ENCODE measurements around the gene NUPR1. TPM values are rescaled to one million over a fixed set of nuclear protein-coding genes. Genes with fewer than 3 reads are reported as not detected.

NUPR1 gene
- polyA plus RNA-seq, 1 of the 3 experiments (the other 2 are of a cell fraction): 0.61 TPM

DNA sequence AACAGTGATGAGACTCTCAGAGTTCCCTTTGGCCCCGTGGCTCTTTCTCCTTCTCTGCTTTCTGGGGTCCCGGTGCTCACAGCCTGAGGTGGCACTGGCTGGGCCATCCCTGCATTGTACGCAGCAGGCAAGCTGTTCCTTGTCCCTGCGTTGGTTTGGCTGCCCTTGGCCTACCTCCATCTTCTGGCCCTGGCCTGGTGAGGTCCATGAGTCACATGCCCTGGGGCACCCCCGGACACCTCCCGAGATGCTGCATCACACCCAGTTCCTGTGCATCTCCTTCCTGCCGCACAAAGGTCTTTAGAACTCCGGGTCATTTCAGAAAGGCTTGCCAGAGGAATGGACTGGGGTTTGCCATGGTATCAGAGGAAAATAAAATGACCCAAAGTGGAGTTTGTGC lies 48.6 kb upstream of the NUPR1 start:
- no peak for TF ChIP-seq SIN3A (IDR thresholded peaks at IDR 0.05; ENCODE audit: borderline replicate concordance, low read depth, low read length)
- ChIA-PET CTCF (no interaction called here), POLR2A (no interaction called here)
- no peak overlapping the region for H3K27ac ChIP-seq (ENCODE audit: low read depth in 2 of 2, low read length in 1 of 2)
- no peaks in the 10 kb centered on the region for H3K27me3 ChIP-seq (ENCODE audit: insufficient read depth)
- H3K79me2 ChIP-seq (ENCODE audit: insufficient read depth): no peaks in the 10 kb centered on the region
- H3K9ac ChIP-seq: no peak overlapping the region
- no peaks in the 10 kb centered on the region for H3K9me3 ChIP-seq
- H2AFZ ChIP-seq (ENCODE audit: low read depth): no peak overlapping the region
- H4K20me1 ChIP-seq (ENCODE audit: insufficient read depth): no peaks in the 10 kb centered on the region
- WGBS (ENCODE audit: low lambda C conversion rate): 48% methylated on average over 3 of the region's 8 CpGs
- H3K9me2 ChIP-seq: no peaks in the 10 kb centered on the region
- DNase-seq: no peak
- H3K4me3 ChIP-seq (ENCODE audit: low read depth in 2 of 2, low read length in 1 of 2): no peak overlapping the region
- no peaks in the 10 kb centered on the region for H3F3A ChIP-seq (replicated peaks; ENCODE audit: insufficient read depth)
- H3K4me1 ChIP-seq (ENCODE audit: control insufficient read depth in 1 of 2, insufficient read depth in 2 of 2, low read depth in 1 of 2, low read length in 1 of 2): no peaks in the 10 kb centered on the region
- H3K36me3 ChIP-seq (replicated peaks in 1 of 2; ENCODE audit: control insufficient read depth in 1 of 2, insufficient read depth in 2 of 2, low read length in 1 of 2): peaks cover 0 to 8% of the 10 kb centered on the region in 2 experiments
- no peak overlapping the region for H3K4me2 ChIP-seq

DNA sequence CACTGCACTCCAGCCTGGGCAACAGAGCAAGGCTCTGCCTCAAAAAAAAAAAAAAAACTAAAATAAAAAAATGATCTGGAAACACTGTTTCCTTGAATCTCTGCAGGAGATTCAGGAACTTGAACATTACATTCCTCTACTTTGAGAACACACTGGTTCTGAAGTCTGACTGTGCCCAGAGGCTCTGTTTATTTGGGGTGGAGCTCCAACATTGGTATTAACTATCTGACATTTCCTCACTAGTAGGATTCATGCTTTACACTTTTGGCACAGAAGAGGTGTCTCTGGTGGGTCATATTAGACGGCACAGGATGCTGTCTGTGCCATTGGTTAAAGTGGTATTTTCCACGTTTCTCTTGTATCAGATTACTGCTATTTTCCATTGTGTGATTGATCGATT lies 47.7 kb upstream of the NUPR1 start:
- Histone ChIP-seq H3K4me1 (ENCODE audit: control insufficient read depth in 1 of 2, insufficient read depth in 2 of 2, low read depth in 1 of 2, low read length in 1 of 2) (no peaks in the 10 kb centered on the region), H3K79me2 (ENCODE audit: insufficient read depth) (no peaks in the 10 kb centered on the region), H2AFZ (ENCODE audit: low read depth) (no peak overlapping the region), H3K27me3 (ENCODE audit: insufficient read depth) (no peaks in the 10 kb centered on the region), H3K4me3 (ENCODE audit: low read depth in 2 of 2, low read length in 1 of 2) (no peak overlapping the region), H3K4me2 (no peak overlapping the region), H3K9me3 (no peaks in the 10 kb centered on the region), H4K20me1 (ENCODE audit: insufficient read depth) (no peaks in the 10 kb centered on the region), H3K9me2 (no peaks in the 10 kb centered on the region), H3K36me3 (replicated peaks in 1 of 2; ENCODE audit: control insufficient read depth in 1 of 2, insufficient read depth in 2 of 2, low read length in 1 of 2) (peaks cover 0 to 8% of the 10 kb centered on the region in 2 experiments), H3K9ac (no peak overlapping the region), H3F3A (replicated peaks; ENCODE audit: insufficient read depth) (no peaks in the 10 kb centered on the region), H3K27ac (ENCODE audit: low read depth in 2 of 2, low read length in 1 of 2) (no peak overlapping the region)
- CTCF ChIA-PET: interaction anchor here (1.3 kb wide), 1 partner anchor 13 kb away, joined by 3 read pairs; no protein-coding TSS in a partner anchor
- no peak for TF ChIP-seq RFX5 (IDR thresholded peaks at IDR 0.05; ENCODE audit: low read length)
- TF ChIP-seq RAD21 (IDR thresholded peaks at IDR 0.05; ENCODE audit: low read length): no peak
- TF ChIP-seq, protein P1, sequence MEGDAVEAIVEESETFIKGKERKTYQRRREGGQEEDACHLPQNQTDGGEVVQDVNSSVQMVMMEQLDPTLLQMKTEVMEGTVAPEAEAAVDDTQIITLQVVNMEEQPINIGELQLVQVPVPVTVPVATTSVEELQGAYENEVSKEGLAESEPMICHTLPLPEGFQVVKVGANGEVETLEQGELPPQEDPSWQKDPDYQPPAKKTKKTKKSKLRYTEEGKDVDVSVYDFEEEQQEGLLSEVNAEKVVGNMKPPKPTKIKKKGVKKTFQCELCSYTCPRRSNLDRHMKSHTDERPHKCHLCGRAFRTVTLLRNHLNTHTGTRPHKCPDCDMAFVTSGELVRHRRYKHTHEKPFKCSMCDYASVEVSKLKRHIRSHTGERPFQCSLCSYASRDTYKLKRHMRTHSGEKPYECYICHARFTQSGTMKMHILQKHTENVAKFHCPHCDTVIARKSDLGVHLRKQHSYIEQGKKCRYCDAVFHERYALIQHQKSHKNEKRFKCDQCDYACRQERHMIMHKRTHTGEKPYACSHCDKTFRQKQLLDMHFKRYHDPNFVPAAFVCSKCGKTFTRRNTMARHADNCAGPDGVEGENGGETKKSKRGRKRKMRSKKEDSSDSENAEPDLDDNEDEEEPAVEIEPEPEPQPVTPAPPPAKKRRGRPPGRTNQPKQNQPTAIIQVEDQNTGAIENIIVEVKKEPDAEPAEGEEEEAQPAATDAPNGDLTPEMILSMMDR (IDR thresholded peaks at IDR 0.05): no peak
- TF ChIP-seq YY1 (IDR thresholded peaks at IDR 0.05; ENCODE audit: low read depth): no peak
- TF ChIP-seq EZH2phosphoT487 (IDR thresholded peaks at IDR 0.05; ENCODE audit: borderline replicate concordance, low read depth): no peak
- DNase-seq: no peak
- WGBS (ENCODE audit: low lambda C conversion rate): 80% methylated on average over 3 of the region's 3 CpGs
- POLR2A ChIA-PET: no interaction called here

DNA sequence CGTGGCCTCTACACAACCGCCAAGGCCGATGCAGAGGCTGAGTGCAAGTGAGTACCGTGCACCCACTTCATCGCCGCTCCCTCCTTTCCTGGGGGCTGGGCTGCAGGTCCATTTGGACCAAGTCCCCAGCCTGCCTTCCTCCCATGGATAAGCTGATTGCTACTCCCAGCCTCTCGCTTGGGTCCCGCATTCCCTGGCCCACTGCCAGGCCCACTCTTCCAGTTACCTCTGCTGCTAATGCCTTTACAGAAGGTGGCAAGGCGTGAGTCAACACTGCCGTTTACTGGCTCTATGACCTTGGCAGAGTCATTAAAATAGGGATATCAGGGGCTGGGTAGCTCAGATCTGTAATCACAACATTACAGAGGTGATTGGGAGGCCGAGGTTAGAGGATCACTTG lies 46.9 kb upstream of the NUPR1 start:
- H3K9me3 ChIP-seq: no peaks in the 10 kb centered on the region
- H3K27me3 ChIP-seq (ENCODE audit: insufficient read depth): no peaks in the 10 kb centered on the region
- no peaks in the 10 kb centered on the region for H3K9me2 ChIP-seq
- no peaks in the 10 kb centered on the region for H3K4me1 ChIP-seq (ENCODE audit: control insufficient read depth in 1 of 2, insufficient read depth in 2 of 2, low read depth in 1 of 2, low read length in 1 of 2)
- no peaks in the 10 kb centered on the region for H4K20me1 ChIP-seq (ENCODE audit: insufficient read depth)
- H2AFZ ChIP-seq (ENCODE audit: low read depth): no peak overlapping the region
- no peak overlapping the region for H3K27ac ChIP-seq (ENCODE audit: low read depth in 2 of 2, low read length in 1 of 2)
- H3K36me3 ChIP-seq (replicated peaks in 1 of 2; ENCODE audit: control insufficient read depth in 1 of 2, insufficient read depth in 2 of 2, low read length in 1 of 2): peaks cover 0 to 8% of the 10 kb centered on the region in 2 experiments
- H3K4me3 ChIP-seq (ENCODE audit: low read depth in 2 of 2, low read length in 1 of 2): no peak overlapping the region
- H3K9ac ChIP-seq: no peak overlapping the region
- H3K4me2 ChIP-seq: no peak overlapping the region
- POLR2A ChIA-PET: no interaction called here
- CTCF ChIA-PET: interaction anchor here (1.3 kb wide), 2 partner anchors 7 to 12 kb away, joined by 3 read pairs; no protein-coding TSS in a partner anchor
- H3F3A ChIP-seq (replicated peaks; ENCODE audit: insufficient read depth): no peaks in the 10 kb centered on the region
- WGBS (ENCODE audit: low lambda C conversion rate): 95% methylated on average over 11 of the region's 11 CpGs
- DNase-seq: no peak
- H3K79me2 ChIP-seq (ENCODE audit: insufficient read depth): no peaks in the 10 kb centered on the region
- TF ChIP-seq EP300 (IDR thresholded peaks at IDR 0.05; ENCODE audit: borderline replicate concordance in 1 of 2, low read depth in 1 of 2, low read length in 1 of 2): no peak
- no peak for TF ChIP-seq GATA2 (CRISPR knock-in tag; IDR thresholded peaks at IDR 0.05)
- TF ChIP-seq TEAD4 (IDR thresholded peaks at IDR 0.05; ENCODE audit: borderline replicate concordance, insufficient read depth): no peak
- no peak for TF ChIP-seq RAD21 (IDR thresholded peaks at IDR 0.05; ENCODE audit: low read length)
- TF ChIP-seq TAF1 (IDR thresholded peaks at IDR 0.05; ENCODE audit: borderline replicate concordance, low read depth, low read length): no peak
- TF ChIP-seq, protein P2, sequence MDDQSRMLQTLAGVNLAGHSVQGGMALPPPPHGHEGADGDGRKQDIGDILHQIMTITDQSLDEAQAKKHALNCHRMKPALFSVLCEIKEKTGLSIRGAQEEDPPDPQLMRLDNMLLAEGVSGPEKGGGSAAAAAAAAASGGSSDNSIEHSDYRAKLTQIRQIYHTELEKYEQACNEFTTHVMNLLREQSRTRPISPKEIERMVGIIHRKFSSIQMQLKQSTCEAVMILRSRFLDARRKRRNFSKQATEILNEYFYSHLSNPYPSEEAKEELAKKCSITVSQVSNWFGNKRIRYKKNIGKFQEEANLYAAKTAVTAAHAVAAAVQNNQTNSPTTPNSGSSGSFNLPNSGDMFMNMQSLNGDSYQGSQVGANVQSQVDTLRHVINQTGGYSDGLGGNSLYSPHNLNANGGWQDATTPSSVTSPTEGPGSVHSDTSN (IDR thresholded peaks at IDR 0.05): no peak
- TF ChIP-seq RXRA (IDR thresholded peaks at IDR 0.05; ENCODE audit: borderline replicate concordance, low read depth): no peak
- TF ChIP-seq FOXM1 (IDR thresholded peaks at IDR 0.05; ENCODE audit: low read depth): no peak
- TF ChIP-seq, protein P3, sequence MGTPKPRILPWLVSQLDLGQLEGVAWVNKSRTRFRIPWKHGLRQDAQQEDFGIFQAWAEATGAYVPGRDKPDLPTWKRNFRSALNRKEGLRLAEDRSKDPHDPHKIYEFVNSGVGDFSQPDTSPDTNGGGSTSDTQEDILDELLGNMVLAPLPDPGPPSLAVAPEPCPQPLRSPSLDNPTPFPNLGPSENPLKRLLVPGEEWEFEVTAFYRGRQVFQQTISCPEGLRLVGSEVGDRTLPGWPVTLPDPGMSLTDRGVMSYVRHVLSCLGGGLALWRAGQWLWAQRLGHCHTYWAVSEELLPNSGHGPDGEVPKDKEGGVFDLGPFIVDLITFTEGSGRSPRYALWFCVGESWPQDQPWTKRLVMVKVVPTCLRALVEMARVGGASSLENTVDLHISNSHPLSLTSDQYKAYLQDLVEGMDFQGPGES (IDR thresholded peaks at IDR 0.05; ENCODE audit: low read depth, low read length): no peak
- no peak for TF ChIP-seq SIN3A (IDR thresholded peaks at IDR 0.05; ENCODE audit: borderline replicate concordance, low read depth, low read length)
- TF ChIP-seq, protein P4, sequence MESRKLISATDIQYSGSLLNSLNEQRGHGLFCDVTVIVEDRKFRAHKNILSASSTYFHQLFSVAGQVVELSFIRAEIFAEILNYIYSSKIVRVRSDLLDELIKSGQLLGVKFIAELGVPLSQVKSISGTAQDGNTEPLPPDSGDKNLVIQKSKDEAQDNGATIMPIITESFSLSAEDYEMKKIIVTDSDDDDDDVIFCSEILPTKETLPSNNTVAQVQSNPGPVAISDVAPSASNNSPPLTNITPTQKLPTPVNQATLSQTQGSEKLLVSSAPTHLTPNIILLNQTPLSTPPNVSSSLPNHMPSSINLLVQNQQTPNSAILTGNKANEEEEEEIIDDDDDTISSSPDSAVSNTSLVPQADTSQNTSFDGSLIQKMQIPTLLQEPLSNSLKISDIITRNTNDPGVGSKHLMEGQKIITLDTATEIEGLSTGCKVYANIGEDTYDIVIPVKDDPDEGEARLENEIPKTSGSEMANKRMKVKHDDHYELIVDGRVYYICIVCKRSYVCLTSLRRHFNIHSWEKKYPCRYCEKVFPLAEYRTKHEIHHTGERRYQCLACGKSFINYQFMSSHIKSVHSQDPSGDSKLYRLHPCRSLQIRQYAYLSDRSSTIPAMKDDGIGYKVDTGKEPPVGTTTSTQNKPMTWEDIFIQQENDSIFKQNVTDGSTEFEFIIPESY (IDR thresholded peaks at IDR 0.05; ENCODE audit: borderline replicate concordance, low read depth): no peak
- TF ChIP-seq TCF12 (IDR thresholded peaks at IDR 0.05): no peak

Data from SK-N-SH (cell line).